PFSK-1 (cell line): ENCODE data around the gene VTN.

ENCODE experiments used
- POLR2AphosphoS5 ChIP-seq: IDR thresholded peaks from 2 replicates; pipeline ENCODE4 v1.6.1; 2012; ENCODE audit warnings: low read depth, mild to moderate bottlenecking, control low read depth, low read length, moderate library complexity
- REST ChIP-seq, 2 experiments: IDR thresholded peaks; 2 replicates each; pipeline versions ENCODE4 v1.6.1 to v1.8.0; 2011 to 2012; ENCODE audit warnings: low read depth in 2 of 2, low read length in 2 of 2, control low read depth in 1 of 2, inconsistent platforms in 1 of 2, mild to moderate bottlenecking in 1 of 2, moderate library complexity in 1 of 2; ENCODE audit not compliant: insufficient read depth in 1 of 2
- TAF1 ChIP-seq: IDR thresholded peaks from 2 replicates; pipeline ENCODE4 v1.6.1; 2012; ENCODE audit warnings: low read length, control low read depth, borderline replicate concordance; ENCODE audit not compliant: insufficient read depth

GRCh38 chr17:28368306-28368831 is 1.7 kb downstream of the VTN start:
- TF ChIP-seq POLR2AphosphoS5 (no peak), TAF1 (no peak), REST (IDR thresholded peaks at IDR 0.05; ENCODE audit: insufficient read depth in 1 of 2, low read depth in 2 of 2, low read length in 2 of 2) (no peak)
